OCI-LY1 (cell line): ENCODE measurements around the gene HPCAL1.

Experiments used
- EZH2 ChIP-seq: fragments of 200-600 bp; sonication (generic), shearing (Covaris generic); IDR thresholded peaks from 2 replicates; pipeline ENCODE4 v1.8.0; 2017; ENCODE audit warnings: borderline replicate concordance, mixed run types, mild to moderate bottlenecking, antibody characterized with exemption, low read length, moderate library complexity, mixed read lengths
- TF ChIP-seq, protein P1 (sequence below): fragments of 200-600 bp; sonication (generic), shearing (Covaris generic); IDR thresholded peaks from 2 replicates; pipeline ENCODE4 v1.5.1; 2017; ENCODE audit warnings: mild to moderate bottlenecking, antibody characterized with exemption, low read length, moderate library complexity, mixed read lengths

DNA sequence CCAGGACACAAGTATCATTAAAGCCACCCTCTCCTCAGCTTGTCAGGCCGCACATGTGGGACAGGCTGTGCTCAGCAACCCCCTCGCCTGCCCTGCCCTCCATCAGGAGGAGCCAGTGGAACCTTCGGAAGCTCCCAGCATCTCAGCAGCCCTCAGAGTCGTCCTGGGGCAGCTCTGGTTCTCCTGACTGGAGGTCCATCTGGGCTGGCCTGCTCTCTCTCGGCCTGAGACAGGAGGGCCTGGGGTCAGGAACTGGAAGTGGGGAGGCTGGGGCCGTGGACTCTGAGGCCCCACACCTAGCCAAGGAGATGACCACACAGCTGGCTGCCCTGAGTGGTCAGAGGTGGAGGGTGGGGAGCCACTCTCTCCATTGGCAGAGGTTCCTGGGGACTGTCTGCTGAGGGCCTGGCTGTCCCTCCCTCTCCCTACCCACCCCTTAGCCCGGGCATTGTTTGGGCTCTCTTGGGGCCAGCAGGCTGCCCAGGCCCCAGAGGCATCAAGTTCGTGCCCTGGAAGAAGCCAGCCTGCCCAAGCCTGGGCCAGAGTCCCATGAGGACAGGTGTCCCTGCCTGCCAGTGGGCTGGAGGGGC, 122.3 kb downstream of the HPCAL1 start:
- TF ChIP-seq, protein P1, sequence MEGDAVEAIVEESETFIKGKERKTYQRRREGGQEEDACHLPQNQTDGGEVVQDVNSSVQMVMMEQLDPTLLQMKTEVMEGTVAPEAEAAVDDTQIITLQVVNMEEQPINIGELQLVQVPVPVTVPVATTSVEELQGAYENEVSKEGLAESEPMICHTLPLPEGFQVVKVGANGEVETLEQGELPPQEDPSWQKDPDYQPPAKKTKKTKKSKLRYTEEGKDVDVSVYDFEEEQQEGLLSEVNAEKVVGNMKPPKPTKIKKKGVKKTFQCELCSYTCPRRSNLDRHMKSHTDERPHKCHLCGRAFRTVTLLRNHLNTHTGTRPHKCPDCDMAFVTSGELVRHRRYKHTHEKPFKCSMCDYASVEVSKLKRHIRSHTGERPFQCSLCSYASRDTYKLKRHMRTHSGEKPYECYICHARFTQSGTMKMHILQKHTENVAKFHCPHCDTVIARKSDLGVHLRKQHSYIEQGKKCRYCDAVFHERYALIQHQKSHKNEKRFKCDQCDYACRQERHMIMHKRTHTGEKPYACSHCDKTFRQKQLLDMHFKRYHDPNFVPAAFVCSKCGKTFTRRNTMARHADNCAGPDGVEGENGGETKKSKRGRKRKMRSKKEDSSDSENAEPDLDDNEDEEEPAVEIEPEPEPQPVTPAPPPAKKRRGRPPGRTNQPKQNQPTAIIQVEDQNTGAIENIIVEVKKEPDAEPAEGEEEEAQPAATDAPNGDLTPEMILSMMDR, result no peak
- TF ChIP-seq EZH2, result no peak
